Small intestine (tissue), 7 donors: ENCODE measurements around the gene MPRIP. TPM values are rescaled to one million over a fixed set of nuclear protein-coding genes. Genes with fewer than 3 reads are reported as not detected.

Experiments
- DNase-seq, 2 donors: peaks; one replicate each; pipeline versions ENCODE4 v3.0.0 to v3.0.0-alpha.2; 2013
- FAIRE-seq: peaks from 2 replicates; lab custom pipeline; 2012; peaks lifted over from hg19 to GRCh38; lab: Jason Lieb, UNC
- H3K27ac ChIP-seq, 3 donors: one replicate each; pipeline ENCODE4 v1.5.1; 2013; ENCODE audit warnings: low read length in 2 of 3, mild to moderate bottlenecking in 2 of 3, control low read depth in 1 of 3, inconsistent platforms in 1 of 3, low read depth in 1 of 3, moderate library complexity in 1 of 3
- H3K27me3 ChIP-seq, 3 donors: one replicate each; pipeline ENCODE4 v1.6.1; 2013; ENCODE audit warnings: low read length in 3 of 3, inconsistent platforms in 1 of 3; ENCODE audit not compliant: control insufficient read depth in 3 of 3, insufficient read depth in 3 of 3
- H3K36me3 ChIP-seq, 3 donors: one replicate each; pipeline ENCODE4 v1.6.1; 2013; ENCODE audit warnings: low read length in 3 of 3, inconsistent platforms in 1 of 3, low read depth in 1 of 3, mild to moderate bottlenecking in 1 of 3, moderate library complexity in 1 of 3; ENCODE audit not compliant: control insufficient read depth in 3 of 3, insufficient read depth in 2 of 3
- H3K4me1 ChIP-seq, 3 donors: one replicate each; pipeline ENCODE4 v1.6.1; 2013; ENCODE audit warnings: low read length in 2 of 3, inconsistent platforms in 1 of 3, low read depth in 1 of 3, mild to moderate bottlenecking in 1 of 3, moderate library complexity in 1 of 3; ENCODE audit not compliant: control insufficient read depth in 3 of 3, insufficient read depth in 2 of 3
- H3K4me3 ChIP-seq, 3 donors: one replicate each; pipeline ENCODE4 v1.5.1; 2013; ENCODE audit warnings: low read length in 3 of 3, control low read depth in 1 of 3, inconsistent platforms in 1 of 3, low read depth in 1 of 3, mild to moderate bottlenecking in 1 of 3, moderate library complexity in 1 of 3
- H3K9me3 ChIP-seq, 2 donors: one replicate each; pipeline ENCODE4 v1.6.1; 2013; ENCODE audit warnings: low read depth in 1 of 2, low read length in 1 of 2; ENCODE audit not compliant: control insufficient read depth in 2 of 2, insufficient read depth in 1 of 2
- WGBS, 3 donors: extraction: QIAGEN DNeasy Blood & Tissue Kit; methylation state at CpG; one replicate each; pipeline ENCODE4 v1.1.7; 2013; 5-methylcytosine and 5-hydroxymethylcytosine counted together
- polyA plus RNA-seq, 4 donors: library from polyadenylated mRNA; stranded (reverse) in 3 of 4; unstranded in 1 of 4; fragments of 200-250 nt in 3 of 4; fragments of 120-200 nt in 1 of 4; gene quantifications; one replicate each; pipeline versions ENCODE4 v1.2.1 to v1.2.3, GENCODE V29; 2013
- donor health status: healthy with polysubstance abuse.
- donor health status: control.
- donor health status: control.
- donor health status: Bipolar disorder and iron deficiency.
- donor health status: healthy.

Gene MPRIP
- polyA plus RNA-seq, 4 donors, result 98.9 to 233 (median 190) TPM

- Histone ChIP-seq H3K27ac (no peak overlapping the region), H3K9me3 (no peaks in the 10 kb centered on the region), H3K36me3 (peaks cover 13 to 95% (median 54%) of the 10 kb centered on the region in 3 donors), H3K4me3 (no peak overlapping the region), H3K27me3 (no peaks in the 10 kb centered on the region), H3K4me1 (no peaks in the 10 kb centered on the region)
- DNase-seq (no peak), FAIRE-seq (no peak)
- 83 to 97% (median 95%) methylated on average over 3 of the region's 3 CpGs for WGBS, 3 donors
Measured at GRCh38 chr17:17217995-17218394, 175.7 kb downstream of the MPRIP start.

GRCh38 chr17:17220529-17220928, 178.3 kb downstream of the MPRIP start:
- DNase-seq (no peak), FAIRE-seq (no peak)
- no peaks in the 10 kb centered on the region for H3K9me3 ChIP-seq
- H3K36me3 ChIP-seq, result peaks cover 18 to 99% (median 47%) of the 10 kb centered on the region in 3 donors
- H3K27ac ChIP-seq, result no peak overlapping the region
- H3K27me3 ChIP-seq, result no peaks in the 10 kb centered on the region
- no peaks in the 10 kb centered on the region for H3K4me1 ChIP-seq
- WGBS, 3 donors, result 89 to 99% (median 97%) methylated on average over 8 of the region's 8 CpGs
- no peak overlapping the region for H3K4me3 ChIP-seq

GRCh38 chr17:17221329-17221728, 179.1 kb downstream of the MPRIP start:
- Histone ChIP-seq H3K27ac (no peak overlapping the region), H3K4me1 (no peaks in the 10 kb centered on the region), H3K9me3 (no peaks in the 10 kb centered on the region), H3K27me3 (no peaks in the 10 kb centered on the region), H3K4me3 (no peak overlapping the region), H3K36me3 (peaks cover 24 to 98% (median 46%) of the 10 kb centered on the region in 3 donors)
- DNase-seq, result no peak
- FAIRE-seq, result no peak
- WGBS, 3 donors, result 94 to 98% (median 95%) methylated on average over 22 of the region's 22 CpGs

GRCh38 chr17:17223736-17224135, 181.5 kb downstream of the MPRIP start:
- DNase-seq, result no peak
- 96 to 98% (median 96%) methylated on average over 16 of the region's 16 CpGs for WGBS, 3 donors
- Histone ChIP-seq H3K9me3 (no peaks in the 10 kb centered on the region), H3K36me3 (peaks cover 23 to 99% (median 44%) of the 10 kb centered on the region in 3 donors), H3K27ac (no peak overlapping the region), H3K4me1 (no peaks in the 10 kb centered on the region), H3K4me3 (no peak overlapping the region), H3K27me3 (no peaks in the 10 kb centered on the region)
- FAIRE-seq, result no peak

- DNase-seq (no peak), FAIRE-seq (no peak)
- WGBS, 3 donors, result 87 to 91% (median 90%) methylated on average over 8 of the region's 8 CpGs
- H3K9me3 ChIP-seq, result no peaks in the 10 kb centered on the region
- H3K27me3 ChIP-seq, result no peaks in the 10 kb centered on the region
- no peak overlapping the region for H3K4me3 ChIP-seq
- H3K36me3 ChIP-seq, result peaks cover 22 to 99% (median 47%) of the 10 kb centered on the region in 3 donors
- no peaks in the 10 kb centered on the region for H3K4me1 ChIP-seq
- H3K27ac ChIP-seq, result no peak overlapping the region
Measured at GRCh38 chr17:17224137-17224536, 181.9 kb downstream of the MPRIP start.

GRCh38 chr17:17225901-17226300, 183.6 kb downstream of the MPRIP start:
- Histone ChIP-seq H3K36me3 (peaks cover 24 to 99% (median 56%) of the 10 kb centered on the region in 3 donors), H3K4me3 (no peak overlapping the region), H3K27me3 (no peaks in the 10 kb centered on the region), H3K27ac (no peak overlapping the region), H3K9me3 (no peaks in the 10 kb centered on the region), H3K4me1 (no peaks in the 10 kb centered on the region)
- FAIRE-seq (no peak), DNase-seq (no peak)
- WGBS, 3 donors, result 94 to 97% (median 95%) methylated on average over 10 of the region's 10 CpGs

- no peak for DNase-seq
- WGBS, 3 donors, result 95 to 96% (median 95%) methylated on average over 16 of the region's 16 CpGs
- peaks cover 24 to 99% (median 58%) of the 10 kb centered on the region in 3 donors for H3K36me3 ChIP-seq
Measured at GRCh38 chr17:17226451-17227265, 184.4 kb downstream of the MPRIP start.

GRCh38 chr17:17227608-17228520, 185.6 kb downstream of the MPRIP start:
- Histone ChIP-seq H3K36me3 (peaks cover 21 to 99% (median 51%) of the 10 kb centered on the region in 3 donors), H3K4me3 (no peak overlapping the region), H3K9me3 (no peaks in the 10 kb centered on the region), H3K4me1 (peaks cover 0 to 12% (median 2%) of the 10 kb centered on the region in 3 donors), H3K27me3 (no peaks in the 10 kb centered on the region), H3K27ac (no peak overlapping the region)
- WGBS, 3 donors, result 92 to 94% (median 94%) methylated on average over 25 of the region's 25 CpGs
- DNase-seq, result no peak
- no peak for FAIRE-seq

More at GRCh38 chr17:17226451-17227265, 184.4 kb downstream of the MPRIP start:
- peaks cover 0 to under 1% (median 0%) of the 10 kb centered on the region in 3 donors for H3K4me1 ChIP-seq
- no peaks in the 10 kb centered on the region for H3K27me3 ChIP-seq
- H3K4me3 ChIP-seq, result no peak overlapping the region
- H3K9me3 ChIP-seq, result no peaks in the 10 kb centered on the region
- no peak for FAIRE-seq
- no peak overlapping the region for H3K27ac ChIP-seq
